AG08396 (cell line): Measurements from ENCODE around the gene BANF1.
"Not testable (repeated sequence)": the region's sequence is repeated elsewhere in the genome, so short reads cannot be mapped to it uniquely, and the experiment has no call there.

ENCODE experiments used
- DNase-seq: peaks from one replicate; pipeline ENCODE4 v3.0.0; 2012; ENCODE audit warnings: low spot score, mixed read lengths

BANF1 gene

GRCh38 chr11:66011239-66011784 is 9.0 kb downstream of the BANF1 start:
- peak; percentile 69 for DNase-seq

DNA sequence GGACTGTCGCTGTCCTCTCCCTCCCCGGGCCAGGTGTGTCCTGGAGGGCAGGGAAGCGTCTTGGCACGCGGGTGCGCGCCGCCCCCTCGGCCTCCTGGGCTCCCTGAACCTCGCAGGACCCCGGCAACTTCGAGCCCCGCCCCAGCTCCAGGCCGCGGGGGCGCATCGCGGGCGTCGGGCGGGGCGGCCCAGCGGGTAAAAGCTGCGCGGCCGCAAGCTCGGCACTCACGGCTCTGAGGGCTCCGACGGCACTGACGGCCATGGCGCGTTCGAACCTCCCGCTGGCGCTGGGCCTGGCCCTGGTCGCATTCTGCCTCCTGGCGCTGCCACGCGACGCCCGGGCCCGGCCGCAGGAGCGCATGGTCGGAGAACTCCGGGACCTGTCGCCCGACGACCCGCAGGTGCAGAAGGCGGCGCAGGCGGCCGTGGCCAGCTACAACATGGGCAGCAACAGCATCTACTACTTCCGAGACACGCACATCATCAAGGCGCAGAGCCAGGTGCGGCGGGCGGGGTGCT is 9.5 kb downstream of the BANF1 start, which contains the start of gene CST6:
Gene CST6 (plus strand): TSS at position 224 of the 519 bp plus-strand sequence. CDS start 37 bp downstream, at position 261.
- DNase-seq = no peak

DNA sequence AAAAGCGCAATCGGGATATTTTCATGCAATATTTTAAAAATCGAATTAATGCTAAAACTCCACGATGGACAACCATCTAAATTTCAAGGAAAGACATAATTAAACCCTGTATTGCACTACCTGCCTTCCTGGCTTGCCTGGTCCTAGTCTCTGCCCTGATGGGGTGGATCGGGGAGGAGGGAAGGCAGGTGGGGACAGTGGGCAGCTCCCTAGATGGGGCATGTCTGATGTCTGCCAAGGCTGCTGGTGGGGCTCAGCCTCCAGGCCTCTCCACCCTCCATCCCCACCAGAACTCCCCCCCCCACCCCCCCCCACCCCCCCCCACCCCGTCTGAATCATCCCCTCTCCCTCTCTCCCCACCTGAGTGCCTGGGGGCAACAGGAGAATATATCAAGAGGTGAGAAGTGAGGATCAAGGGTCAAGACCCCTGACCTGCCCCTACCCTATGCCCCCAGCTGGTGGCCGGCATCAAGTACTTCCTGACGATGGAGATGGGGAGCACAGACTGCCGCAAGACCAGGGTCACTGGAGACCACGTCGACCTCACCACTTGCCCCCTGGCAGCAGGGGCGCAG is 10.2 kb downstream of the BANF1 start:
- DNase-seq = no peak

GRCh38 chr11:66012946-66013761 is 10.9 kb downstream of the BANF1 start:
- no peak for DNase-seq

DNA sequence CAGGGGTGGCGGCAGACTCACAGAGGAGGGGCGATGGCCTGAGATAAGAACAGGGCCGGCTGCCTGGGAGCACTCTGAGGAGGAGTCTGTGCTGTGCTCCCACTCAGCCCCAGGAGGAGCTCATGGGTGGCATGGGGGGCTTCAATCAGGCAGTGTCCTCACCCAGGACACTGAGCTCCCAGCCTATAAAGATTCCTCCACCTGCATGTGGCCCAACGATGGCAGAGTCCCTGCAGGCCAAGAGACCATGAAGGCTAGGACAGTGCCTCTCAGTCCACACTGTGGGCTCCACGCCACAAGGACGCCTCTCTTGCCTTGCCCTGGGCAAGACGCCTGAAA is 11.4 kb downstream of the BANF1 start:
- DNase-seq = no peak

GRCh38 chr11:66014804-66015453 is 12.6 kb downstream of the BANF1 start:
- no peak for DNase-seq

GRCh38 chr11:66015454-66015881 is 13.2 kb downstream of the BANF1 start:
- DNase-seq = no peak

DNA sequence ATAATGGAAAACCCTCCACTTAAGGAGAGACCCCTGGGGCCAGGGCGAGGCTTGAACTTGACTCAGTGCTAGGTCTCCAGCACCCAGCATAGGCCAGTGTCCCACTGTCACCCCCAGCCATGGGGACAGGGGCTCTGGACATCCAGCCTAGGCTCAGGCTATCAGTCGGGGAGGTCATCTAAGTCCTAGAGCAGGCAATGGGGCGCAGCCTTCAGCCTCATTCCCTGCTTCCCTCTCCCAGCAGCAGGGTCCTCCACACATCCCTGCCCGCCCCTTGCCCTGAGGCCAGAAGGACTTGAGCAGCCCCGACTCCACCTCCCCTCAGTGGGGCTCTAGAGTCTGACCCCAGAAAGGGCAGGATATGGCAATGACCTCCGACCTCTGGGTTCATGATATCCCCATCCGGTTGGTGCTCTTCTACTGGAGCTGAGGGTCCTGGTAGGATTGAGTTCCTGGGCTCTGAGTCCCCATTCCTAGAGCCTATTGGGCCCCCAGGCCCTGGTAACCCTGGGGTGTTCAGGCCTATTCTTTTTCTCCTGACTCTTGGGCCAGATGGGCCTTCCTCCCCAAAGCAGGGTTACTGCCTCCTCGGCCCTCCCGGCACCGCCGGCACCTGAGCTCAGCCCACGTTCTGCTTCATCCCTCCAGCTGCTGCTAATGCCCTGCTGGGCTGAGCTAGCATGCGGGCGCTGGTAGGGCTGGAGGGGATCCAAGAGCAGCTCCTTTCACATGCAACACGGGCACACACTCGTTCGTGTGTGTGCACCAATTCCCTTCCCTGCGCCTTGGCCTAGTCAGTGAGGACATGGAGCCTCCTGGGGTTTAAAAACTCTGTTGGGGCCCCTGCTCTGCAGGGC is 13.9 kb downstream of the BANF1 start:
- no peak for DNase-seq

- no peak for DNase-seq
Measured at GRCh38 chr11:66016793-66017177, 14.5 kb downstream of the BANF1 start.

- no peak for DNase-seq
Measured at GRCh38 chr11:66017321-66017720, 15.0 kb downstream of the BANF1 start.

- DNase-seq = no peak
Measured at GRCh38 chr11:66020212-66020611, 17.9 kb downstream of the BANF1 start.

- peak; percentile 90 for DNase-seq
Measured at GRCh38 chr11:66020618-66021357, 18.5 kb downstream of the BANF1 start.

- DNase-seq = peak; percentile 90
Measured at GRCh38 chr11:66022401-66023185, 20.3 kb downstream of the BANF1 start.

GRCh38 chr11:66023186-66023440 is 20.8 kb downstream of the BANF1 start:
- not testable (repeated sequence) for DNase-seq

DNA sequence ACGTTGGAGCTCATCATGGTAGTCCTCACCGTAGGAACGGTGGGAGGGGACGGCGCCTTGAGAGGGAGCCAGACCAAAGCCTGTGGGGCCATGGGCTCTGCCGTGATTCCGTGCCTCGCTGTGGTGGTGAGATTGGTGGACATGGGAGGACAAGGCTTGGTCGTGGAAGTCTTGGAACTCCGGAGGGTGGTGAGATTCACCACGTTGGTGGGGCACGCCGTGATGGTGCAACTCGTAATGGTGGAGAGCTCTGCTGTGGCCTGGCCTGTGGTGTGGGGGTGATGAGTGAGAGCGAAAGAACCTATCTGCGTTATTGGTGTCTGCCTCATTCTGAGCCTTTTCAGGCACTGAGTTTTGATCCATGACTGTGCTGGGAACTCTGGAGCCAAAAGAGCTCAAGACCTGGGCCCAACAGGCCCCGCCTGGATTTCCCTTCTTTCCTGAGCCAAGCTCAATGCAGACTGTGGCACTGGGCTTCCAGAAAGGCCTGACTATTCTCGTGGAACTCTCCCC is 23.8 kb downstream of the BANF1 start, which contains the start of gene CATSPER1:
Gene CATSPER1 (minus strand): TSS at position 463 of the 513 bp plus-strand sequence. CDS start 100 bp downstream, at position 363.
- DNase-seq = no peak

GRCh38 chr11:66032957-66033735 is 30.8 kb downstream of the BANF1 start:
- DNase-seq = no peak

DNA sequence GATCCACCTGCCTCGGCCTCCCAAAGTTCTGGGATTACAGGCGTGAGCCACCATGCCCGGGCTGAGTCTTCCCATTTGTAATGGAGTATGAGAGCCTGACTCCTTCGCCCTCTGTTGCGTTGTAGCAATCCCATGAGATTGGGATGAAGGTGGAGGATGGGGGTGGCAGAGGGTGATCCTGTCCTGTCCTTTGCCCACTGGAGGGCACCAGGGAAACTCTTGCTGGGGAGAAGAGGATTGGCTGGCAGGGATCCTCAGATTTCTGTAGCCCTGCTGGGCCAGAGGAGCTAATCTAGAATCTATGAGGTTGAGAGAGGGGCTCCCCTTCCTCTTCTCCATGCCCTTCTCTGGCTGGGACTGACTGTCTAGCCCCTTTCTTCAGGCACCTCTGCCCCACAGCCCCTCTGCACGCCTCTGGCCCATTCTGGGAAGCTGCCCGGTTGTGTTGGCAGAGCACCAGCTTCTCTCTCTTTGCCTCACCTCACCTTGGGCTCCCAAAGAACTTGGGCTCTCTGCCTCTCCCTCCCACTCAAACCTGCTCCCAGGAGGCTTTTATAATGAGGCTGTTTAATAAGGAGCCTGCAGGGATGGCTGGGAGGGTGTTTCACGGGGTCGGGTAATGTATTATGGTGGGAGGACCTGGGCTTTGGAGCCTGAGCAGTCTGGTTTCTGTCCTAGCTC is 33.5 kb downstream of the BANF1 start:
- DNase-seq = no peak

- no peak for DNase-seq
Measured at GRCh38 chr11:66036334-66036710, 34.0 kb downstream of the BANF1 start.

- DNase-seq = no peak
Measured at GRCh38 chr11:66037327-66037726, 35.0 kb downstream of the BANF1 start.
